Activated CD4-positive, alpha-beta memory T cell treated with anti-CD3 and anti-CD28 coated beads for 36 hours (primary cell): ENCODE data around the gene TMPO. TPM values are rescaled to one million over a fixed set of nuclear protein-coding genes. Genes with fewer than 3 reads are reported as not detected.
"Not testable (repeated sequence)": the region's sequence is repeated elsewhere in the genome, so short reads cannot be mapped to it uniquely, and the experiment has no call there.

Experiments used
- CTCF ChIA-PET: fragments of 350-600 bp; sonication (Branson Sonifier 250); formaldehyde crosslinking; loops from one replicate; lab custom pipeline; 2021; ENCODE audit warnings: antibody characterized with exemption, inconsistent platforms; lab: Charles Lee
- POLR2A ChIA-PET: fragments of 350-600 bp; sonication (Branson Sonifier 250); formaldehyde crosslinking; loops from one replicate; lab custom pipeline; 2021; ENCODE audit warnings: antibody characterized with exemption; lab: Charles Lee
- DNase-seq: peaks from one replicate; pipeline ENCODE4 v3.0.0-alpha.2; 2020
- H3K27ac Mint-ChIP-seq: one replicate; pipeline ENCODE4 v1.8.0; 2021; ENCODE audit warnings: mixed read lengths
- H3K27me3 Mint-ChIP-seq: one replicate; pipeline ENCODE4 v1.8.0; 2021; ENCODE audit warnings: mixed read lengths
- H3K36me3 Mint-ChIP-seq: one replicate; pipeline ENCODE4 v1.8.0; 2021; ENCODE audit warnings: mixed read lengths
- H3K4me1 Mint-ChIP-seq: one replicate; pipeline ENCODE4 v1.8.0; 2021; ENCODE audit warnings: low read depth, mixed read lengths
- H3K4me3 Mint-ChIP-seq: one replicate; pipeline ENCODE4 v1.8.0; 2021; ENCODE audit warnings: mild to moderate bottlenecking, mixed read lengths
- H3K9me3 Mint-ChIP-seq: one replicate; pipeline ENCODE4 v1.8.0; 2021; ENCODE audit warnings: mixed read lengths
- intact Hi-C: fragments of 100-400 bp; cut with micrococcal nuclease; formaldehyde crosslinking; loops from one replicate; pipeline ENCODE4 v1.15.1; 2023
- total RNA-seq, 2 experiments: library from RNA; stranded (reverse); gene quantifications; one replicate each; pipeline ENCODE4 v1.2.3, GENCODE V29; 2021

TMPO gene
- total RNA-seq, 2 experiments from 2014 or later = 371 to 375 TPM

GRCh38 chr12:98549371-98550110, 34.2 kb downstream of the TMPO start:
- Mint-ChIP-seq H3K9me3 (no peaks in the 10 kb centered on the region), H3K27ac (peak overlapping the region; percentile 23), H3K4me3 (no peak overlapping the region), H3K27me3 (no peaks in the 10 kb centered on the region), H3K4me1 (peaks cover 11% of the 10 kb centered on the region), H3K36me3 (peaks cover 49% of the 10 kb centered on the region)
- CTCF ChIA-PET = interaction anchor here (1.2 to 1.5 kb wide), 3 partner anchors 17 kb away, joined by 3 to 4 read pairs (median 4); no protein-coding TSS in a partner anchor
- no peak for DNase-seq
- intact Hi-C loops = loop anchor here (2.0 to 5.0 kb wide), 3 partner anchors 17 to 59 kb away; partner anchors contain the start of gene SLC25A3
- POLR2A ChIA-PET = interaction anchor here (1.0 kb wide), 1 partner anchor 16 kb away, joined by 3 read pairs; no protein-coding TSS in a partner anchor

- POLR2A ChIA-PET = no interaction called here
- Mint-ChIP-seq H3K4me3 (no peak overlapping the region), H3K27ac (no peak overlapping the region), H3K9me3 (no peaks in the 10 kb centered on the region), H3K27me3 (no peaks in the 10 kb centered on the region), H3K4me1 (peaks cover 11% of the 10 kb centered on the region), H3K36me3 (peaks cover 35% of the 10 kb centered on the region)
- DNase-seq = no peak
- CTCF ChIA-PET = interaction anchor here (1.7 to 1.9 kb wide), 2 partner anchors 15 to 19 kb away, joined by 7 to 10 read pairs; no protein-coding TSS in a partner anchor
- intact Hi-C loops = no loop called here
Observed at GRCh38 chr12:98551787-98552186, 36.4 kb downstream of the TMPO start.

- H3K9me3 Mint-ChIP-seq, H3K27ac Mint-ChIP-seq, DNase-seq, H3K36me3 Mint-ChIP-seq, H3K4me1 Mint-ChIP-seq, H3K27me3 Mint-ChIP-seq, POLR2A ChIA-PET, intact Hi-C loops, H3K4me3 Mint-ChIP-seq: not testable (repeated sequence)
- CTCF ChIA-PET = interaction anchor here (0.8 to 1.3 kb wide), 2 partner anchors 8 to 391 kb away, joined by 3 to 4 read pairs; no protein-coding TSS in a partner anchor
Observed at GRCh38 chr12:98558097-98558496, 42.7 kb downstream of the TMPO start.

GRCh38 chr12:98559666-98560065, 44.3 kb downstream of the TMPO start:
- intact Hi-C loops = no loop called here
- no peak overlapping the region for H3K27ac Mint-ChIP-seq
- no peak for DNase-seq
- no peaks in the 10 kb centered on the region for H3K4me1 Mint-ChIP-seq
- H3K27me3 Mint-ChIP-seq = no peaks in the 10 kb centered on the region
- H3K4me3 Mint-ChIP-seq = no peak overlapping the region
- H3K9me3 Mint-ChIP-seq = no peaks in the 10 kb centered on the region
- H3K36me3 Mint-ChIP-seq = no peaks in the 10 kb centered on the region
- POLR2A ChIA-PET = no interaction called here
- CTCF ChIA-PET = no interaction called here

GRCh38 chr12:98561846-98562245, 46.5 kb downstream of the TMPO start:
- Mint-ChIP-seq H3K27ac (no peak overlapping the region), H3K36me3 (no peaks in the 10 kb centered on the region), H3K4me1 (peaks cover 2% of the 10 kb centered on the region), H3K27me3 (no peaks in the 10 kb centered on the region), H3K9me3 (no peaks in the 10 kb centered on the region), H3K4me3 (no peak overlapping the region)
- DNase-seq = no peak
- POLR2A ChIA-PET = interaction anchor here (1.2 kb wide), 1 partner anchor 31 kb away, joined by 4 read pairs; the partner anchor contains the start of gene SLC25A3
- CTCF ChIA-PET = interaction anchor here (0.6 to 1.2 kb wide), 2 partner anchors 10 to 28 kb away, joined by 3 read pairs; no protein-coding TSS in a partner anchor
- intact Hi-C loops = no loop called here

GRCh38 chr12:98572010-98572409, 56.6 kb downstream of the TMPO start:
- H3K27me3 Mint-ChIP-seq = no peaks in the 10 kb centered on the region
- H3K4me3 Mint-ChIP-seq = no peak overlapping the region
- H3K4me1 Mint-ChIP-seq = peaks cover under 1% of the 10 kb centered on the region
- POLR2A ChIA-PET = no interaction called here
- CTCF ChIA-PET = interaction anchor here (0.6 to 1.0 kb wide), 3 partner anchors 11 to 427 kb away, joined by 3 read pairs; no protein-coding TSS in a partner anchor
- intact Hi-C loops = no loop called here
- H3K9me3 Mint-ChIP-seq = no peaks in the 10 kb centered on the region
- no peaks in the 10 kb centered on the region for H3K36me3 Mint-ChIP-seq
- H3K27ac Mint-ChIP-seq = no peak overlapping the region
- no peak for DNase-seq

- no peak for DNase-seq
- Mint-ChIP-seq H3K27ac (no peak overlapping the region), H3K4me1 (no peaks in the 10 kb centered on the region), H3K9me3 (no peaks in the 10 kb centered on the region), H3K4me3 (no peak overlapping the region), H3K36me3 (no peaks in the 10 kb centered on the region), H3K27me3 (no peaks in the 10 kb centered on the region)
- intact Hi-C loops = no loop called here
- ChIA-PET POLR2A (no interaction called here), CTCF (no interaction called here)
Observed at GRCh38 chr12:98574110-98574509, 58.7 kb downstream of the TMPO start.

- Mint-ChIP-seq H3K27me3 (no peaks in the 10 kb centered on the region), H3K9me3 (no peaks in the 10 kb centered on the region), H3K4me3 (no peak overlapping the region), H3K36me3 (no peaks in the 10 kb centered on the region), H3K27ac (no peak overlapping the region), H3K4me1 (no peaks in the 10 kb centered on the region)
- ChIA-PET CTCF (interaction anchor here (0.6 to 1.4 kb wide), 5 partner anchors 8 to 379 kb away, joined by 3 to 7 read pairs (median 4); no protein-coding TSS in a partner anchor), POLR2A (interaction anchor here (0.6 kb wide), 1 partner anchor 20 kb away, joined by 3 read pairs; no protein-coding TSS in a partner anchor)
- intact Hi-C loops = no loop called here
- no peak for DNase-seq
Observed at GRCh38 chr12:98575013-98575412, 59.6 kb downstream of the TMPO start.

- H3K4me1 Mint-ChIP-seq, POLR2A ChIA-PET, H3K36me3 Mint-ChIP-seq, H3K27me3 Mint-ChIP-seq, H3K4me3 Mint-ChIP-seq, H3K9me3 Mint-ChIP-seq, H3K27ac Mint-ChIP-seq, intact Hi-C loops, DNase-seq: not testable (repeated sequence)
- CTCF ChIA-PET = interaction anchor here (1.2 kb wide), 1 partner anchor 10 kb away, joined by 4 read pairs; no protein-coding TSS in a partner anchor
Observed at GRCh38 chr12:98576795-98577194, 61.4 kb downstream of the TMPO start.

- Mint-ChIP-seq H3K27me3 (no peaks in the 10 kb centered on the region), H3K4me3 (no peak overlapping the region), H3K9me3 (no peaks in the 10 kb centered on the region), H3K4me1 (no peaks in the 10 kb centered on the region), H3K36me3 (no peaks in the 10 kb centered on the region), H3K27ac (no peak overlapping the region)
- intact Hi-C loops = no loop called here
- DNase-seq = no peak
- POLR2A ChIA-PET = interaction anchor here (0.7 kb wide), 1 partner anchor 98 kb away, joined by 3 read pairs; no protein-coding TSS in a partner anchor
- CTCF ChIA-PET = interaction anchor here (1.2 kb wide), 1 partner anchor 11 kb away, joined by 3 read pairs; no protein-coding TSS in a partner anchor
Observed at GRCh38 chr12:98578392-98578791, 63.0 kb downstream of the TMPO start.

GRCh38 chr12:98578821-98579220, 63.4 kb downstream of the TMPO start:
- Mint-ChIP-seq H3K27me3 (no peaks in the 10 kb centered on the region), H3K9me3 (no peaks in the 10 kb centered on the region), H3K36me3 (no peaks in the 10 kb centered on the region), H3K4me1 (no peaks in the 10 kb centered on the region), H3K27ac (no peak overlapping the region), H3K4me3 (no peak overlapping the region)
- no peak for DNase-seq
- intact Hi-C loops = no loop called here
- POLR2A ChIA-PET = interaction anchor here (0.7 kb wide), 1 partner anchor 97 kb away, joined by 3 read pairs; no protein-coding TSS in a partner anchor
- CTCF ChIA-PET = interaction anchor here (1.2 kb wide), 1 partner anchor 12 kb away, joined by 3 read pairs; no protein-coding TSS in a partner anchor

- no peaks in the 10 kb centered on the region for H3K9me3 Mint-ChIP-seq
- no peak overlapping the region for H3K4me3 Mint-ChIP-seq
- no peaks in the 10 kb centered on the region for H3K36me3 Mint-ChIP-seq
- ChIA-PET CTCF (interaction anchor here (1.2 kb wide), 1 partner anchor 12 kb away, joined by 3 read pairs; no protein-coding TSS in a partner anchor), POLR2A (interaction anchor here (0.7 kb wide), 1 partner anchor 97 kb away, joined by 3 read pairs; no protein-coding TSS in a partner anchor)
- H3K27me3 Mint-ChIP-seq = no peaks in the 10 kb centered on the region
- intact Hi-C loops = no loop called here
- no peaks in the 10 kb centered on the region for H3K4me1 Mint-ChIP-seq
- H3K27ac Mint-ChIP-seq = no peak overlapping the region
- no peak for DNase-seq
Observed at GRCh38 chr12:98579347-98579746, 64.0 kb downstream of the TMPO start.
